ENCODE results near the gene ACE.

The ACE gene

DNA sequence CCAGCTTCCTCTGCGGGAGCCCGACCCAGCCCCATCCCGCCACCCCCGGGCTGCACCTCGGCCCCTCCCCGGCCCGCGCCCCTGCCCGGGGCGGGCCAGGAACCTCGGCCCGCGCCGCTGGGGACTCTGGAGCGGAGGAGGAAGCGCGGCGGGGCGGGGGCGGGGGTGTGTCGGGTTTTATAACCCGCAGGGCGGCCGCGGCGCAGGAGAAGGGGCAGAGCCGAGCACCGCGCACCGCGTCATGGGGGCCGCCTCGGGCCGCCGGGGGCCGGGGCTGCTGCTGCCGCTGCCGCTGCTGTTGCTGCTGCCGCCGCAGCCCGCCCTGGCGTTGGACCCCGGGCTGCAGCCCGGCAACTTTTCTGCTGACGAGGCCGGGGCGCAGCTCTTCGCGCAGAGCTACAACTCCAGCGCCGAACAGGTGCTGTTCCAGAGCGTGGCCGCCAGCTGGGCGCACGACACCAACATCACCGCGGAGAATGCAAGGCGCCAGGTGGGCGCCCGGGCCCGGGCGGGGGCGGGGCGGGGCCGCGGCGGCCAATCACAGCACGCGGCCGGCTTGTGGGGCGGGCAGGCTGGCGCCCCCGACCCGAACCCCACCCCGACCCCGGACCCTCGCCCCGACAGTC, at the start of gene ACE:
Gene ACE (plus strand): TSS at position 208 of the 626 bp plus-strand sequence. CDS start 34 bp downstream, at position 242.
- DNase-seq (ENCODE audit: low read depth) = no peak

DNA sequence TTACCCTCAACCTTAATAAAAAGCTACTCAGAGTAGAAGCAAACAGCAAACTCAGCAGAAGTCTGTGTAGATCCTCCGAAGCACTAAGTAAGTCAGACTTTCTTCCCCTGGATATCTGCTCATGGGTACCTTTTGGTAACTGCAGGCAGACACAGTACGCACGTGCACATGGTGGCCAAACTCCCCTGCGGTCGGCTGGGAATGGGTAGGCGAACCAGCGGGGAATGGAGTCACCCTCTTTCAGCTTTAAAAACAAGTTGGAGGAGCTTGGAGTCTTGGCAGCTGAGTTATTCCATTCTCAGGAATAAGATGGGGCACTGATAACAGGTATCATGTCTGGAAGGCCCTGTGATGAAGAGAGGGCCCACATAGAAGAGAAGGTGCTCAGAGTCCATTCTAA, 47.1 kb upstream of the ACE start:
- DNase-seq (ENCODE audit: low read depth) = no peak

- DNase-seq (ENCODE audit: low read depth) = no peak
These were observed 46.6 kb upstream of the ACE start for GRCh38 chr17:63430223-63430622.

GRCh38 chr17:63431618-63431938, 45.3 kb upstream of the ACE start:
- DNase-seq (ENCODE audit: low read depth) = no peak

GRCh38 chr17:63431939-63432804, 44.7 kb upstream of the ACE start:
- peak; percentile 77 for DNase-seq (ENCODE audit: low read depth)

DNA sequence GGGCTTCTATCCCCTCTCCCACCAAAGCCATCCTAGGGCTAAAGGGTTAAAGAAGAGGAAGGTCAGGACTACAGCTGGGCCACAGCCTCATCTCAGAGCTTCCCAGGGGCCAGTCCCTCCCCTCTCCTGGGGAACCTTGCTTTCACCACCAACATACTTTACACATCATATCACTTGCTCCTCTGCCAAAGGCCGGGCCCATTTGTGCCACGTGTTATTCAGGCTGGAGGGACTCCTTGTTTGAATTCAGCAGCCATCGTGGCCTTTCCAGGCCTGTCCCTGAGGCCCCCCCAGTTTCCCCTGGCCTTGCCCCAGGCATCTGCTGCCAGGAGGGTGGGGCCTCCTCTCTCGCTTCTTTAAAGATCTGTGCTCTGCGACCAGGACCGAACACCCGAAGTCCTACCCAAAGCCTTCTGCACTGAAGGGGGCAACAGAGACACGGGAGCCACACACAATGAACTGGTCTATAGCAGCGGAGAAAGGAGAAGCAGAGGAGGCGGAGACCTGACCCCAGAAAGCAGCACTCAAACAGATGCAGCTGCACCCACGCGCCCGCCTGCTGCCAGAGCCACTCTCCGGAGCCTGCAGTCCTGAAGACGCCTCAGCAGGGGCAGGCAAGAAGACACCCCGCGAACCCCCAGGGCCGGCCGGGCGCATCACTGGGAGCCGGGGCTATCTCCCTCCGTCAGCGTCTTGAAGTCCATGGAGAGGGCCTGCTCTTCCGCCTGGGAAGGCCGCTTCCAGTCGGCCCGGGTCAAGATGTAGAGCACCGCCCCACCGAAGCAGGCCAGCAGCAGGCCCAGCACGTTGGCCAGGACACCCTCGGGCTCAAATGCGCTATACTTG, 42.9 kb upstream of the ACE start:
- DNase-seq (ENCODE audit: low read depth) = peak; percentile 90

GRCh38 chr17:63434951-63435571, 41.8 kb upstream of the ACE start:
- DNase-seq (ENCODE audit: low read depth) = no peak

DNA sequence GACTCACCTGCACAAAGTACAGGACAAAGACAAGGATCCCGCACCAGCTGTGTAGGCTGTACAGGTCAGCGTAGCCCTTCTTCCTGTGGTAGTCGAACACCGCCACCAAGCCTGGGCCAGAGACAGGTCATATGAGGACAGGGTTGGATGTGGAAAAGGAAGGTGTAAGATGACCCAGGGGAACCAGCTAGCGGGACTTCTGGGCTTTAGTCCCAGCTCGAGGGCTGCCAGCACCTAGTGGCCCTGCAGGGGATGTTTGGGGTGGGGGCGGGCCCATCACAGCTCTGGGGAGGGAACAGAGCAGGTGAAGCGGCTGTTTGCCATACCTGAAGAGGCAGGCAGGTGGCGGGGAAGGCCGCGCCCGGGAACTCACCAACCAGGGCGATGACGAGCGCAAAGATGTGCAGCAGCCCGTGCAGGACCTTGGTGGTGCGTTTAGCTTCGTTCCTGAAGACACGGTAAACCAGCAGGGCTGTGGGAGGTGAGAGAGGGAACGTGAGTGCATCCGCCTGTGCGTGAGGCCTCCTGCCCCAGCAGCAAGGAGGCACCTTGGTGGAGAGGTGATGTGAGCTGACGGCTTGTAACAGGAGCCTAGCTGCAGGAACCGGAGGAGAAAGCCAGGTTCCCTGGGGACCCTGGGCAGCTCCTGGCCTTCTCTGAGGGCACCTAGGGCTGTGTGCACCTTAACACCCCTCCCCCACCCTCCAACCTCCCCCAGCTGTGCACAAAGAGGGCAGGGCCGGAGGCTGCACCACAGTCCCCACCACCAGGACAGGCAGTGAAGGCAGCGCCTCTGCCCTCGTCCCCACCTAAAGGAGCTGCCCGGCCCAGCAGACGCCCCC, 41.0 kb upstream of the ACE start:
- DNase-seq (ENCODE audit: low read depth) = no peak

DNA sequence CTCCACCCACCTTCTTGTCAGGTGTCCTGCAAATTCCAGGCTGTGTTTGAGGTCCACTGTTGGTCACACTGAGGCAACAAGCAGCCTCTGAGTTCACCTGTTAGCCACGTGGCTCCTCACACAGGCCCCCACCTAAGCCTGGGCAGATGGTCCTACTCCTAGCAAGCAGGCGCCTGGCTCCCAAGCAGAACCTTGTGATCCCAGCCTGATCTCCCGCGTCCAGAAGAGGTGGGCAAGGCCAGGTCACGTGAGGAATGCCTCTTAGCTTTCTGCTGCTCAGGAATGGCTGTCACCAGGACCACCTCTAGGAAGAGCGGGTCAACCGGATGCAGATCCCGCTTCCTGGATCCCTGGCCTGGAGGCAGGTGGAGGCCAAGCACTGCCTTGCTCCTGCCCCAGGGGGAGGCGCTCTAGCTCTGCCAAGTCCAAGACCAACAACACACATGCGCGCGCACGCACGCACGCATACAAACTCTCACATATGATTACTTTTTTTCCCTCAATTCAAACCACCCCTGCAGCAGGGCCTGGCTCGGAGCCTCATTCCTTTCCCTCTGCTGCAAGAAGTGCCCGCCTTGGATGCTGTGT, 40.2 kb upstream of the ACE start:
- peak; percentile 58 for DNase-seq (ENCODE audit: low read depth)

DNA sequence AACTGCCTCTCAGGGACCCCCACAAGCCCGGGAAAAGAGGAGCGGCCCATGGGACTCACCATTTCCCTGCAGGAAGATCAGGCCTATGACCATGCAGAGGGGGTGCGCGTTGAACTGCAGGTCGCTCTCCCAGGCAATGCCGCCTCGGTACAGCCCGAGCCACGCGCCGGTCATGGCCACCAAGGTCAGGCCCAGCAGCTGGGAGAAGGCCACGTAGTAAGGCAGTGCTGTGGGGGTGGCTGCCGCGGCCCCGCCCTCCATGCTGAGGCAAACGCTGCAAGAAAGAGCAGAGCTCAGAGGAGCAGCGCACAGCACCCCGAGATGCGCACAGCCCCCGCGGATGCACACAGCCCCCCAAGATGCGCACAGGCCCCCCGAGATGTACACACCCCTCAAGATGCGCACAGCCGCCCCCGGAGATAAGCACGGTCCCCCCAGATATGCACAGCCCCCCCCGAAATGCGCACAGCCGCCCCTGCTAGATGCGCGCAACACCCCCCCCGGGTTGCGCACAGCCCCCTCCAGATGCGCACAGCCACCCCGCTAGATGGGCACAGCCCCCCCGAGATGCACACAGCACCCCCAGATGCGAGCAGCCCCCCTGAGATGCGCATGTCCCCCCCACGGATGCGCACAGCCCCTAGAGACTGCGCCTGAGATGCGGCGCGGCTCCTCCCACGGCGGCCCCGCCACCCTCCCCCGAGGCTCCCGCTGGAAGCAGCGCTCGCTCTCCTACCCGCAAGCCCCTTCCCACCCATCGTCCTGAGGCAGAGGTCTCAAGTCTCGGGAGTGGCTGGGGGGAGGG, 39.4 kb upstream of the ACE start:
- no peak for DNase-seq (ENCODE audit: low read depth)

DNA sequence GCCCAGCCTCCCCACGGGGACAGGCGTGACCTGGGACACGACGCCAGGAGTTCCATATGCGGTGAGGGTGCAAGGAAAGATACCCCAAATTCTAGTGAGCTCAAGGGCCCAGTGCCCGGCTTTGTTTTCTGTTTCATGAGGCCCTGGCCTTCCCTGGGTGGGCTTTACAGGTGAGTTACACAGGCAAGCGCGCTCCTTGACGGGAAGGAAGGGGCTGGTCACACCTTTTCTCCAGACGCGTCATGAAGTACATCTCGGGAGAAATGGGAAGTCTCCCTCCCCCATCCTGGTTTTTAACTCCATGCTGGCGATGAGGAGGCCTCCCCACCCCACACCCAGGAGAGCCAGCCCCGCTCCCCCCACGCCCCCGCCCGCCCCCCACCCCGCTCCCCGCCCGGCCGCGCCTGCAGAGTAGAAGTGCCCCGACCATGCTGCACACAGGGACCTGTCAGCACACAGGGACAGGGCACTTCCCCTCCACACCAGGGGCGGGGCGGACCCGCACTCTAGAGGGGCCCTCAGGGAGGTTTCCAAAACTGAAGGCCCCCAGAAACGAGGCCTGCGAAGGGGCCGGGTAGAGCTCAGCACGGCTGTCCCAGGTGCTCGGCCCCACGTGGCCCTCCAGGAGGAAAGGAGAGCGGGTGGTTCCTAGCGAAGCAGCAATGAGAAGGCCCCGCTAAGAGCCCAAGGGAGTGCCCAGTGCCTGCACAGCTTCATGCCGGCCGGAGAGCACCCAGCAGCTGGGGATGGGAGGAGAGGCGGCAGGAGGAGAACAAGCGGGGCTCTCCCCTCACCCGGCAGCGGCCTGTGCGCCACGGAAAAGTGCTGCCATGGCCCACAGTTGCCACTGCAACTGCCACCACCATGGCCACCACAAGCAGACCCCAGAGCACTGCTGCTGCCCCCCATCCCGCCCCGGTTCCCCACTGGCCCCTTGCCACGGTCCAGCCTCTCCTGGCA, 38.5 kb upstream of the ACE start:
- DNase-seq (ENCODE audit: low read depth) = no peak

DNA sequence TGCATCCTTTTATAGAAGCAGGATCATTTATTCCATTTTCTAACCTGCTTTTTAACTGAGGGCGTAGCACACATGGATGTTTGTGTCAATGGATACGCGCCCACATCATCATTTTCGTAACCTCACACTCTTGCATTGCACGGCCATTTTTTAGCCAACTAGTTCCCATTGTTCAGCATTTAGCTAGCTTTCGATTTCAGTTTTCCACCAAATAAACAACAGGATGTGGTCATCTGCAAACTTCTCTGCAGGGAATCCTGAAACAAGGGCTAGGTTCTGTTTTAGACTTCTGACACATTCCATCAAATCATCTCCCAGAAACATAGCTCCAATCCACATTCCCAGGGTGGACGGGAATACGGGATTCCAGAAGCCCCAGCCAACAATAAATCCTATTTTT, 37.2 kb upstream of the ACE start:
- peak; percentile 32 for DNase-seq (ENCODE audit: low read depth)

DNA sequence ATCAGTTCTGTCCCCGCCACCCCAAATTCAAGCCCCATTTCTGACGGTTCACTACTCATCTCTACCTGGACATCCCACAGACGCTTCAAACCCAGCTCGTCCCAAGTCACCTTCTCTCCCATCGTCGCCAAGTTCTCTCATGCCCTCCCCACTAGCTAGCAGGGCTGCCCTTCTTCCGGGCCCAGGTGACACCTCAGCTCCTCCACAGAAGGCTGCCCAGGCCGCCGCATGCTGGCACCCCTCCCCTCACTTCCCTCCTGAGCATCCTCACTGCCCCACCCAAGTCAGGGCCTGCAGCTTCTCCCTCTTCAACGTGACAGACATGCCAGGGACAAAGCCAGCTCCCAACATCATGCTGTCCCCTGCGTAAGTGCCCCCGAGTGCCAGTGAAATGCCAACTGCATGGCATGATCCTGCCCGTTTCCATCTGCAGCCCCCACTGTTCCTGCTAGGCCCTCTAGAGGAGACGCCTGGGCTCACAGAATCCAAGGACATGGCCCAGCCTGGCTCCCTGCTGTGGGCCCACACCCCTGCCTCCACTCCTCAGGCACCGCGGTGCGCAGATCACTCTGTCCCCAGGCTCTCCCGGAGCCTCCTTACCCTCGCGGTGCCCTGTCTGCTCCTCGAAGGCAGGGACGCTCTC, 36.6 kb upstream of the ACE start:
- no peak for DNase-seq (ENCODE audit: low read depth)

DNA sequence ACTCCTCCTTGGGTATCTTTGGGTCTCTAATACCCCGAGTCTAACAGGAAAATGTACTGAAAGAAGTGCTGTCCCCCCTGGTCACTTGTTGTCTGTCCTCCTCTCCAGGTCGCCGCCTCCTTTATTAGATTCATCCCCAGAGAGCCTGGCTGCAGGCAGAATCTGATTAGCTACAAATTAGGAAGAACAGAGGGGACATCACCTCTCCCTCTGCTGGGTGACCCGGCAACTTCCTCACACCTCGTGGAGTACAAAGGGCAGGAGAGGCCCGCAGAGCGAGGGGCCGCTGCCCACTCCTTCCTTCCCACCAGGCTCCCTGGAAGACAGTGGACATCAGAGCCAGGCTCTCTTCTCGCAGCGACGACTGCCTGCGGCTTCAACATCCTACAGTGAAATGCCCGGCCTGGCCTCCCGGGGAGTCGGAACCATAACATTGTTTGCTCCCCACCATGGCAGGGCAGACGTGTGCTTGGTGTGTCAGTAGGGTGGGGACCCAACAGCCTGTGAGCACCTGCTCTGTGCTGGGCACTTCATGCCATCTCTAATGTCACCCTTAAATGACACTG, 36.0 kb upstream of the ACE start:
- DNase-seq (ENCODE audit: low read depth) = no peak

DNA sequence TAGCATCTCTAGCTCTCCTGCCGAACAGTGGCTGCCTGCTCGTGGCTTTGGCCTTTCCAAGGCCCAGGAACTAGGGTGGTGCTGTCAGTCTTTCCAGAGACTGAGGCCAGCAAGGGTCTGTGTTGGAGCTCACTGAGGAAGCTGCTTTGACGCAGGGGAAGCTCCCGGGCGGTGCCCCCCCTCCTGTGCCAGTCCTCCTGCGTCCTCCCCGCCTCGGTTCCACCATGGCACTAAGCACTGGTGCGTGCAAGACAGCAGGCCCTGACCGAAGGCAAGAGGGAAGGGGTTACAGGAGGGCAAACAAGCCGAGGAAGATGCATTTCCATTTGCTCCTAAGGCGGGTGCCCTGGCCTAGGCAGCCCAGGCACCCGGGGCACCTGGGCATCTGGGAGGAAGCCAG, 35.2 kb upstream of the ACE start:
- DNase-seq (ENCODE audit: low read depth) = no peak

- DNase-seq (ENCODE audit: low read depth) = no peak
These were observed 34.8 kb upstream of the ACE start for GRCh38 chr17:63442074-63442473.

- DNase-seq (ENCODE audit: low read depth) = no peak
These were observed 34.3 kb upstream of the ACE start for GRCh38 chr17:63442549-63443035.

DNA sequence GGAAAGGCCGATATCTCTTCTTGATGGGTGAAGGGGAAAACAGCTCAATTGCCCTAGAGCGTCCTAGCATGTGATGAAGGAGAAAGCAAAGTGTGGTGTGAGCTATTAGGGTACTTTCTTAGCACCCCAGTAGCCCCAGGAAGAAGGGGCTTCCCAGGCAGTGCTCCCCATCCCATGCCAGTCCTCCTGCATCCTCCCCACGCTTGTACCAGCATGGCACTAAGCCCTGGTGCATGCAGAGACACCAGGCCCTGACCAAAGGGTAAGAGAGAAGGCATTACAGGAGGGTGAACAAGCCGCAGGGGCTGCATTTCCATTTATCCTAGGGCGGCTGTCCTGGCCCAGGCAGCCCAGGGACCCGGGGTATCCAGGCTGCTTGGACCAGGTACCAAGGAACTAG, 33.8 kb upstream of the ACE start:
- DNase-seq (ENCODE audit: low read depth) = no peak

All from amniotic epithelial cell (primary cell).